ENCODE measurements around the gene TINAGL1. TPM values are rescaled to one million over a fixed set of nuclear protein-coding genes. Genes with fewer than 3 reads are reported as not detected.

The TINAGL1 gene
- total and polyA plus RNA-seq, 9 donors, result 19.3 to 31.8 (median 25.0) TPM

DNA sequence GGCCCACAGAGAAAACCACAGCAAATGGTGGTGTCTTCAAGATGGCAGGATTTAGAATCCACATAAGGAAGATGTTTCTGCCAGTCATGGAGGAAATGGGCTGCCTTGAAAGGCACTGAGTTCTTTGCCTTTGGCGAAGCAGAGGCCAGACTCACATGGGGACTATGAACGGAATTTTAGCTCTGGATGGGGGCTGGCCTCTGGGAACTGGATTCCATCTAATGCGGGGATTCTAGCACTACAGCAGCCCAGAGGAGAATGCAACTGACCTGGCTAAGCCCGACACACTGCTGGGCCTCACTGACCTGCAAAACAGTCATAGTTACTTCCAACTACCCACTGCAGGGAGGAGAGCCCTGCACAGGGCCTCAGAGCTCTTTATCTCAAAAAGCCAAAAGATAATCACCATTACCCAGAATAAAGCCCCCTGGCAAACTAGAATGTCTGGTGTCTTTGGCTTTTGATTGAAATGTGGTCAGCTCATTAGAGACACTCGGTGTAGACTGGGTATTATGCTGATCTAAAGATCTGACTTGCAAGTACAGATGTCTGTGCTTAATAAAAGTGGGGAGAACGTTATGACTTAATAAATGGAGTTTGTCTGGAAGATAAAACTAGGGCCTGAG is 52.7 kb downstream of the TINAGL1 start:
- H3K27ac ChIP-seq (ENCODE audit: low read length), result no peak overlapping the region
- H3K4me3 ChIP-seq (ENCODE audit: low read length), result no peak overlapping the region
- H3K27me3 ChIP-seq (ENCODE audit: control insufficient read depth, insufficient read depth, low read length), result no peaks in the 10 kb centered on the region
- WGBS (ENCODE audit: insufficient coverage), result 77% methylated on average over 4 of the region's 6 CpGs
- peaks cover 29% of the 10 kb centered on the region for H3K4me1 ChIP-seq (ENCODE audit: control insufficient read depth, insufficient read depth, low read length)
- no peak for DNase-seq
- no peaks in the 10 kb centered on the region for H3K9me3 ChIP-seq (replicated peaks; ENCODE audit: control insufficient read depth, low read depth, low read length)
- peaks cover 84% of the 10 kb centered on the region for H3K36me3 ChIP-seq (ENCODE audit: control insufficient read depth, insufficient read depth, low read length)

GRCh38 chr1:31632649-31633048 is 56.3 kb downstream of the TINAGL1 start:
- 100% methylated on average over 1 of the region's 3 CpGs for WGBS (ENCODE audit: insufficient coverage)
- H3K27ac ChIP-seq (ENCODE audit: low read length), result no peak overlapping the region
- no peaks in the 10 kb centered on the region for H3K27me3 ChIP-seq (ENCODE audit: control insufficient read depth, insufficient read depth, low read length)
- H3K9me3 ChIP-seq (replicated peaks; ENCODE audit: control insufficient read depth, low read depth, low read length), result no peaks in the 10 kb centered on the region
- no peak overlapping the region for H3K4me3 ChIP-seq (ENCODE audit: low read length)
- peaks cover 17% of the 10 kb centered on the region for H3K4me1 ChIP-seq (ENCODE audit: control insufficient read depth, insufficient read depth, low read length)
- H3K36me3 ChIP-seq (ENCODE audit: control insufficient read depth, insufficient read depth, low read length), result peaks cover 73% of the 10 kb centered on the region
- no peak for DNase-seq

- no peaks in the 10 kb centered on the region for H3K9me3 ChIP-seq (replicated peaks; ENCODE audit: control insufficient read depth, low read depth, low read length)
- H3K4me3 ChIP-seq (ENCODE audit: low read length), result no peak overlapping the region
- peaks cover 14% of the 10 kb centered on the region for H3K4me1 ChIP-seq (ENCODE audit: control insufficient read depth, insufficient read depth, low read length)
- H3K27ac ChIP-seq (ENCODE audit: low read length), result no peak overlapping the region
- peaks cover 68% of the 10 kb centered on the region for H3K36me3 ChIP-seq (ENCODE audit: control insufficient read depth, insufficient read depth, low read length)
- no peaks in the 10 kb centered on the region for H3K27me3 ChIP-seq (ENCODE audit: control insufficient read depth, insufficient read depth, low read length)
- DNase-seq, result no peak
- 75% methylated on average over 2 of the region's 4 CpGs for WGBS (ENCODE audit: insufficient coverage)
Observed at GRCh38 chr1:31633117-31633516, 56.8 kb downstream of the TINAGL1 start.

Other genes starting within 250 kb of the TINAGL1 start
- 169 TPM for gene FABP3, start 203.4 kb upstream of the TINAGL1 start, total RNA-seq
- 100 to 1,000 TPM; 101 to 195 (median 150) TPM for gene FABP3, start 203.4 kb upstream of the TINAGL1 start, polyA plus RNA-seq (ENCODE audit: insufficient read depth in 1 of 8, insufficient read length in 8 of 8, low replicate concordance in 1 of 8)
- 4.0 TPM for gene SERINC2, start 163.3 kb upstream of the TINAGL1 start, total RNA-seq
- gene SERINC2, start 163.3 kb upstream of the TINAGL1 start, polyA plus RNA-seq (ENCODE audit: insufficient read depth in 1 of 8, insufficient read length in 8 of 8, low replicate concordance in 1 of 8), result 10 to 100 TPM; 27.4 to 49.0 (median 36.1) TPM
- 0.04 TPM for gene HCRTR1, start 41.2 kb downstream of the TINAGL1 start, total RNA-seq
- gene HCRTR1, start 41.2 kb downstream of the TINAGL1 start, polyA plus RNA-seq (ENCODE audit: insufficient read depth in 1 of 8, insufficient read length in 8 of 8, low replicate concordance in 1 of 8), result under 1 TPM; 0.11 to 0.37 (median 0.21) TPM
- gene PEF1, start 68.4 kb downstream of the TINAGL1 start, total RNA-seq, result 34.2 TPM
- 10 to 100 TPM; 38.5 to 46.6 (median 42.4) TPM for gene PEF1, start 68.4 kb downstream of the TINAGL1 start, polyA plus RNA-seq (ENCODE audit: insufficient read depth in 1 of 8, insufficient read length in 8 of 8, low replicate concordance in 1 of 8)
- 229 TPM for gene COL16A1, start 127.5 kb downstream of the TINAGL1 start, total RNA-seq
- gene COL16A1, start 127.5 kb downstream of the TINAGL1 start, polyA plus RNA-seq (ENCODE audit: insufficient read depth in 1 of 8, insufficient read length in 8 of 8, low replicate concordance in 1 of 8), result 100 to 1,000 TPM in 7 of 8 donors, 10 to 100 TPM in 1; 96.2 to 245 (median 136) TPM
- gene ADGRB2, start 187.8 kb downstream of the TINAGL1 start, total RNA-seq, result 12.5 TPM
- gene ADGRB2, start 187.8 kb downstream of the TINAGL1 start, polyA plus RNA-seq (ENCODE audit: insufficient read depth in 1 of 8, insufficient read length in 8 of 8, low replicate concordance in 1 of 8), result 10 to 100 TPM; 14.9 to 21.7 (median 20.0) TPM
- 0.13 TPM for gene SPOCD1, start 239.5 kb downstream of the TINAGL1 start, total RNA-seq
- gene SPOCD1, start 239.5 kb downstream of the TINAGL1 start, polyA plus RNA-seq (ENCODE audit: insufficient read depth in 1 of 8, insufficient read length in 8 of 8, low replicate concordance in 1 of 8), result under 1 TPM; 0.25 to 0.75 (median 0.55) TPM